Forelimb muscle (tissue), 1 donor: ENCODE data around the gene CDCP2. TPM values are rescaled to one million over a fixed set of nuclear protein-coding genes. Genes with fewer than 3 reads are reported as not detected.
A peak's percentile ranks its signal among the peaks of the same experiment; 100 is the strongest.

Experiments used
- DNase-seq: peaks from one replicate; pipeline ENCODE4 v3.0.0-alpha.2; 2013; ENCODE audit warnings: low read depth
- polyA plus RNA-seq: library from polyadenylated mRNA; unstranded; fragments of 120-200 nt; gene quantifications from one replicate; pipeline ENCODE4 v1.2.1, GENCODE V29; 2013; ENCODE audit not compliant: insufficient read length

Gene CDCP2
- 0.08 TPM for polyA plus RNA-seq

DNA sequence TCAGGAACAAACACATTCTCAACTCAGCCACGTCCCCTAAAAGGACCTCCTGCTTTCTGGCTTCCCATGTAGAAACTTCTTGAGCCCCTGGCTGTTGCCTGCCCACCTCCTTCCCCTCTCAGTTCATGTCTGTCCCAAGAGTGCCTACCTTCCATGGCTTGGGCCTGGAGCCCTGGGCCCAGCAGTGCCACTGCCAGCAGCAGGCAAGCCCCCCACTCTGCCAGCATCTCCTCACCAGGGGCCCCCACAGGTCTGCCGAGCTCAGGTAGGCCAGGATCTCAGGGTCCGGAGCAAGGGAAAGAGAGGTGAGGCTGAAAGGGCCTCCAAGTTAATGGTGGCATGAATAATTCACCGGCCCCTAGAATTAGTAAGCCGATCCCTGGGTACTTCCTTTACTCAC lies at the start of gene CDCP2:
Gene CDCP2 (minus strand): TSS at position 305 of the 400 bp plus-strand sequence. CDS start 78 bp downstream, at position 227.
- DNase-seq, result no peak

DNA sequence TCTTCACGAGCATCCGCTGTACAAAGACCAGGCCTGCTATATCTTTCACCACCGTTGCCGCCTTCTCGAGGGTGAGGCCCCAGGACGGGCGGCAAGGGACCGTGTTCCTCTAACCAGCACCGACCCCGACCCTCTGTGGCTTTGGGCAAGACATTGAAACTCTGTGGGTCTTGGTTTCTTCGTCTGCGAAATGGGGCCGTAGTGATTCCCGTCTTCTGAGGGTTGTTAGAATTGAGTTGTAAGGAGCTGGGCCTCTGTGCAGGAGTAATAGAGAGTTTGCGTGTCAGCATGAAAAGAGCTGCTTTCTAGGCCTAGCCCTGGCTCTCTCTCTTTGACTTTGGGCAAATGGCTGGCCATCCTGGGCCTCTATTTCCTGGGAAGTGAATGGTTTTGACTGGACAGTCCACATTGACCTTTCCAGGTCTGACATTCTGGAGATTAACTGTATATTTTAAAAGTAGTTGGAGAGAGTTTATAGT lies 47.8 kb upstream of the CDCP2 start:
- DNase-seq, result no peak

DNA sequence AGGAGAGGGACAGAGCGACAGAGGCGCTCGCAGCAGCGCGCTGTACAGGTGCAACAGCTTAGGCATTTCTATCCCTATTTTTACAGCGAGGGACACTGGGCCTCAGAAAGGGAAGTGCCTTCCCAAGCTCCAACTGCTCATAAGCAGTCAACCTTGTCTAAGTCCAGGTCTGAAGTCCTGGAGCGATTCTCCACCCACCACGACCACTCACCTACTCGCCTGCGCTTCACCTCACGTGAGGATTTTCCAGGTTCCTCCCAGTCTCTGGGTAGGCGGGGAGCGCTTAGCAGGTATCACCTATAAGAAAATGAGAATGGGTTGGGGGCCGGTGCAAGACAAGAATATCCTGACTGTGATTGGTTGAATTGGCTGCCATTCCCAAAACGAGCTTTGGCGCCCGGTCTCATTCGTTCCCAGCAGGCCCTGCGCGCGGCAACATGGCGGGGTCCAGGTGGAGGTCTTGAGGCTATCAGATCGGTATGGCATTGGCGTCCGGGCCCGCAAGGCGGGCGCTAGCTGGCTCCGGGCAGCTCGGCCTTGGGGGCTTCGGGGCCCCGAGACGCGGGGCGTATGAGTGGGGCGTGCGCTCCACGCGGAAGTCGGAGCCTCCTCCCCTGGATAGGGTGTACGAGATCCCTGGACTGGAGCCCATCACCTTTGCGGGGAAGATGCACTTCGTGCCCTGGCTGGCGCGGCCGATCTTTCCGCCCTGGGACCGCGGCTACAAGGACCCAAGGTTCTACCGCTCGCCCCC lies 47.1 kb upstream of the CDCP2 start, which contains the start of the genes CYB5RL and MRPL37:
Gene CYB5RL (minus strand): TSS at position 266 of the 754 bp plus-strand sequence. CDS start 4,414 bp downstream, outside the sequence.
Gene MRPL37 (plus strand): TSS at position 403 of the 754 bp plus-strand sequence. CDS start 77 bp downstream, at position 480.
- peak; percentile 91 for DNase-seq

DNA sequence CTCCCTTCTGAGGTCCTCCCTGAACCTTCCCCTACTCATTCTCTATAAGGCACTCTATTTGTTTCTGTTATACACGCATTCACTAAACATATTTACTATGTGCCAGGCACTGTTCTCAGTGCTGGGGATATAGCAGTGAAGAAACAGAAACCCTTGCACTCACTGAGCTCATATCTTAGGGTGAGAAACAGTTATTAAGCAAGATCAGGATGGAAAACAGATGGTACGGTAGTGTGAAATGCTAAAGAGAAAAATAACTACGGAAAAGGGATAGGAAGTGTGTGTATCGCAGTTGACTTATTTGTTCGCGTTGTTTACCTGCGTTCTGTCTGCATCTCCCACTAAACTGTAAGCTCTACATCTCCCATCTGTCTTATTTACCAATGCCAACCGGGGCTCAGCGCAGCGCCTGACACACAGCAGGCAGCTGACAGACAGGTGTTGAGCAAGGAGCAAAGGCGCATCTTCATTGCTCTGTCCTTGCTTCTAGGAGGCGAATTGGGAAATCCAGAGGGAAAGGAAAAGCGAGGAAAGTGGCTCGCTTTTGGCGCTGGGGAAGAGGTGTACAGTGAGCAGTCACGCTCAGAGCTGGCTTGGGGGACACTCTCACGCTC lies 46.5 kb upstream of the CDCP2 start:
- DNase-seq, result no peak

DNA sequence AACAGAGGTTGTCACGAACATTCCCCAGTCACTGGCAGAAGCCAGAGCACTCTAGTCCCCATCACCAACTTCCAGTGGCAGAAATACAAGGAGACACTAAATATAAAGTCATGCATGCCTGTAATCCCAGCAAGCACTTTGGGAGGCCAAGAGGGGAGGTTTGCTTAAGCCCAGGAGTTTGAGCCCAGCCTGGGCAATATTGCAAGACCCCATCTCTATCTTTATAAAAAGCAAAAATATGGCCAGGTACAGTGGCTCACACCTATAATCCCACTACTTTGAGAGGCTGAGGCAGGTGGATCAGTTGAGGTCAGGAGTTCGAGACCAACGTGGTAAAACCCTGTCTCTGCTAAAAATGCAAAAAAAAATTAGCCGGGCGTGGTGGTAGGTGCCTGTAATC lies 40.7 kb upstream of the CDCP2 start:
- no peak for DNase-seq

DNA sequence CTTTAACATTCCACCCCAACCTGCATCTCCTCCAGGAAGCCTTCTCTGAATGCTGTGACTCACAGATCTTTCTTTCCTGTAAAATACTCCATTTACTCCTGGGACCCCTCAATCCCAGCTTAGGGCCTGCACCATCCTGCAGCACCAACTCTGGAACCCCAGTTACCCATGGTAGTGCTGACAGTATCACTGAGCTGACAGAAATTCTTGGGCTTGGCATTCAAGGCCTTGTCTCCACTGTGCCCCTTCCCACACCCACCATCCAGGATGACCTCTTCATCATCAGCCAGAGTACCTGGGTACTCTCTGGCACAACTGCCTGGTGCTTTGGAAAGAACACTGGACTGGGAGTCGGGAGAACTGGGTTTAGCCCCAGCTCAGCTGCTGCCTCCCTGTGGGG lies 38.7 kb upstream of the CDCP2 start:
- no peak for DNase-seq

DNA sequence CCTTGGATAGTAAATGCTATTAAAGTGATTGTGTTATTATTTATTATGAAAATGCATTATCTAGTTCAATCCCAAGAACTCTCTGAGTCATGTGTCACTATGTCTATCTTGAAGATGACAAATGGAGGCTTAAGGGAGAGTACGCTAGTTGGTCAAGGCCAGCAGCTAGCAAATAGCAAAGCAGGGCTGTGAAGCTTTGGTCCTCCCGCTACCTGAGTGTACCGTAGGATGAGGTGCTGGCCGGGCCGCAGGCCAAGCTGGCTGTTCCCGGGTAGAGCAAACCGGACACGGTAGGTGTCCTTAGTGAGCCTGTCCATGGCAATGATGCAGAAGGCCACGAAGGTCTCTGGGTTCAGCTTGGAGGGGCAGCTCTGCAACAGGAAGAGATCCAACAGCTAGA lies 37.7 kb upstream of the CDCP2 start:
- DNase-seq, result no peak

DNA sequence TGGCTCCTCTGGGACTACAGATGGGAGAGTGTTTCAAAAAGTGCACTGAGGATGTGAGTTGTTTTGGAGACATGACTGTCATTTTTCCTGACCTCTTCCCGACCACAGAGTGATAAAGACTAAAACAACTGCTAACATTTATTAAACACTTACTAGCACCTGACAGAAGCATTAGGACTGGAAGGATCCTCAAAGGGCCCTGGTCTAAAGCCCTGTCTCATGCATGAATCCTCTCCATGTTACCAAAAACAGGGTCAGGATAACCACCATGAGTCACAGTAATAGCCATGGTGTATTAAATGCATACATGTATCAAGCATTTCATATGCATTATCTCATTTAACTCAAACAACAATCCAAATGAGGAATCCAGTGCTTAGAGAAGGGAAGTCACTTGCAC lies 35.5 kb upstream of the CDCP2 start:
- no peak for DNase-seq

DNA sequence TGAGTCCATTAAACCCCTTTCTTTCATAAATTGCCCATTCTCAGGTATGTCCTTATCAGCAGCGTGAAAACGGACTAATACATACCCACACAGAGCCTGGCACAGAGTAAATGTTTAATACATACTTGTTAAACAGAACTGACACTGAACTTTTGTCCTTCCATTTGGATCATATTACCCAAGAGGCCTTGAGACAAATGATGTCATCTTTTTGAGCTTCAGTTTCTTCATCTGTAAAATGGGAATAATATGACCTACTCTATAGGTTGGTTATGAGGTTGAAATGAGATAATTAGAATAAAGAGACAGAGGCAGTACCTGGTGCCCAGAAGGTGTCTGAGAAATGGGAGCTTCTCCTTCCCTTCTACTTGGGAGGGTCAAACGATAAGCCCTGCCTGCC lies 33.3 kb upstream of the CDCP2 start:
- no peak for DNase-seq

DNA sequence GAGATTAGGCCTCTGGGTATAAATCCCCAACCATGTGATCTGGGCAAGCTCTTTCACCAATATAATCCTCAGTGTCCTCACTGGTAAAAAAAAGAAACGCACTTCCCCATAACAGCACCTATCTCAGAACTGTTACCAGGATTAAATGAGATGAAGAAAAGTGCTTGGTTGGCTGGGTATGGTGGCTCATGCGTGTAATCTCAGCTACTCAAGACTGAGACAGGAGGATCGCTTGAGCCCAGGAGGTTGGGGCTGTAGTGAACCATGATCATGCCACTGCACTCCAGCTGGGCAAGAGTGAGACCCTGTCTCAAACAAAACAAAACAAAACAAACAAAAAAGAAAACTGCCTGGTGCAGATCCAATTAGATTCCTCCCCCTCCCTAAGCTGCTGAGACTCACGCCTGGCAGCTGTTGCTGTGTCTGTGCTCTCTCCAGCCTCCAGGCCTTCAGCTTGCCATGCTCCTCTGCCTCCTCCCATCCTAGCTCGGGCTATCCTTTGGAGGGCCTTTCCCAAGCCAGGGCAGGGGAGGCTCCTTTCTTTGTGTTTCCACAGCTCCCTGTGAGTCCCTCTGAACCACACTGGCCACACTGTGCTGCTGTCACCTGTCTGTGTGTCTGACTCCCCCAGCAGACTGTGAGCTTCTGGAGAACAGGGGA lies 28.0 kb upstream of the CDCP2 start:
- no peak for DNase-seq

DNA sequence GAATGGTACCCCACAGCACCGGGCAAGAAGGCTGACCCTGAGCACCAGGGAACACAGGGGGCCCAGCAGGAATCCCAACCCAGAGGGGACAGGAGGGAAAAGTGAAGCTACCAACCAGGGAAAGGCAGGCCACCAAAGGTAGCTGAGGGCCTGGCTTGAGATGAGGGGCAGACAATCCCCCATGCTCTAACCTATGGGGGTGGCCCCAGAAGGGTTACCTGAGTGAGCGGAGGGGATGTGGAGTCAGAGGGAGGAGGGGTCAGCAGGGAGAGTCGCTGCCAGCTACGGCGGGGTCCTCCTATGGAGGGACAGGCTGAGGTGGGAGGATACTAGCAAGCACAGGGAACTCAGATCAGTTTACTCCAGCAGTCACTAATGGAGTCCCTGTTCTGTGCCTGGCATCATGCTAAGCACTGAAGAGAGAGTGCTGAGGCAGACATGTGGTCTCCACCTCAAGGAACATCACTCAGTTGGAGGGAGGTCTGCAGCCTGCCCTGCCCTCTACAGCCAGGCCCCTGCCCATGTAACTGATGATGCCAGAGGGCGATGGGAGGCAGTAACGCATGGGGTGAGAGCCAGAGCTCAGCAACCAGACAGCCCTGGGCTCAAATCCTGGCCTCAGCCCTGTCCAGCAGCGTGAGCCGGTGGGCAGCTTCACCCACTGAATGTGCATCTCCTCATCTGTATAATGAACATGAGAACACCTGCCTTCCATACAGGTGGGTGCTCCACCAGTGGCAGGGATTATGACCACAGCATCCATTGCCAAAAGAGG lies 25.7 kb upstream of the CDCP2 start:
- no peak for DNase-seq

DNA sequence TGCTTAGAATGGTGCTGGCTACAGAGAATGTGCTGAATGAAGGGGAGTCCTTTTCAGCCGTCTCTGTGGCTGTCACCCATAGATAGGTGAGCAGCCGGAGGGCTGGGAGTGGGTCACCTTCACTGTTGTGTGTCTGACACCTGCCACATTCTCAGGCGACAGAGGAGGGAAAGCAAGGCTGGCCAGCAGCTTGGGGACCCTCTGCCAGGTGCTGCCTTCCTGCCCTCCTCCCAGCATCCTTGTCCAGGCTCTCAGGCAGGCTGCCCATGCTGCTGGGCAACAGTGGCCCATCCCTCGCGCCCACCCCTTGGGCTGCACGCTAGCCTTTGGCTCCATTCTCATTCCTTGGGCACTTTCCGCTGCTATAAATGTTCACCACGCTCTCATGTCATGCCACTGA lies 24.9 kb upstream of the CDCP2 start:
- DNase-seq, result no peak

DNA sequence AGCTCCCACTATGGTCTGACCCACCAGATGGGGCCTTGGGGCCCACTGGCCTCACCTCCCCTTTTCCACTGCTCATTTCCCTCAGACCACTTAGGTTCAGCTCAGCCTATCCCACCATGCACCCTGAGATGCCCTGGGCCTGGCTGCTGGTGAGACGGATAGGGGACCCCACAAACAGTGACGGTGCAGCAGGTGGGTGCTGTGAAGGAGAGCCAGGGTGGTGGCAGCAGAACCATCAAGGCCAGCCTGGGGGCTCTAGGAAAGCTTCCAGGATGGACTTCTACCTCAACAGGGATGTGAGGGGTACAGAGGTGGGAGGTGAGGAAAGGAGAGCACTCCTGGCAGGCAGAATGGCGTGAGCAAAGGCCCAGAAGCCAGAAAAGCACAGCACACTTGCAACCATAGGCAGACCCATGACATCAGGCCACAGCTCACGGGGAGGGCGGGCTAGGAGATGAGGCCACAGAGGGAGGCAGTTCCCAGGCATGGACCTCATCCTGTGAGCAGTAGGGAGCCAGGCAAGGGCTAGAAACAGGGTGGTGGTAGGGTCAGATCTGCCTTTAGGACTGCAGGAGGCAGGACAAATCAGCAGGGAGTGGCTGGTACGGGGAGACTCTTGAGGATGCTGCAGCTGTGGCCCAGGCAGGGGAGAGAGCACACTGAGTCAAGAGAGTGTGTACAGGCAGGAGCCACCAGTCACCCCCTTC lies 24.0 kb upstream of the CDCP2 start:
- DNase-seq, result no peak

DNA sequence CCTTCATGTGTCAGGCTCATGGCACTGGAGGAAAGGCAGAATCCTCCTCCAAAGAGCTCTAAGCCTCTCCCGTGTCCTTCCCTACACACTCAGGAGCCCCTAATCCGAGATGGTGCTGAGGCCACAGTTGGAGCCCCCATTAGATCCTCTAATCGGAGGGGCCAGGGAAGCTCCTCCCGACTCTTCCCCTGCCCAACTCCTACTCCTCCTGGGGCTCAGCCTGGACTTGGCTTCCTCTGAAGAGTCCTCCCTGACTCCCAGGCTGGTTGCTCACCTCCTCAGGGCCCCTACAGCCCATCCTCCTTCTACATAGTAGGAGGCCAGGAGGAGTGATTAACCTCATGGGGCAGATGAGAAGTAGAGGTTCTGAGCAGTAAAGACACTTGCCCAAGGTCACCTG lies 21.3 kb upstream of the CDCP2 start:
- no peak for DNase-seq

DNA sequence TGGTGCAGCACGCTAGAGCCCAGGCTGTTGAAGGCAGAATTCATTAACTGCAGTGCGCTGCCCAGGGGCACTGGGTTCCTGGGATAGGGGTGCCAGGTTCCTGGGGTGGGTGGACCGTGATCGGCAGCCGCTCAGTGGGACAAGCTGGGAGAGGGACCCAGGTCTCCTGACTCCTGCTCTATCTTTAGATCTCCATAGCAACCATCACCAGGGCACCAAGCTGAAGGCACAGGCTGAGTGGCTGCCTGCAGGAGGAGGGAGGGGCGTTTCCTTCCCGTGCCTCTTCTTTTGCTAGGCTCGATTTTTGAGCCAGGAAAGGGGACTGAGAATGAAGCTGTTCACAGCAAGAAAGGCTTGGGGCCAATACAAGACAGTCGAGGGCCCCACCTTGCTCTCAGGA lies 20.9 kb upstream of the CDCP2 start:
- no peak for DNase-seq

DNA sequence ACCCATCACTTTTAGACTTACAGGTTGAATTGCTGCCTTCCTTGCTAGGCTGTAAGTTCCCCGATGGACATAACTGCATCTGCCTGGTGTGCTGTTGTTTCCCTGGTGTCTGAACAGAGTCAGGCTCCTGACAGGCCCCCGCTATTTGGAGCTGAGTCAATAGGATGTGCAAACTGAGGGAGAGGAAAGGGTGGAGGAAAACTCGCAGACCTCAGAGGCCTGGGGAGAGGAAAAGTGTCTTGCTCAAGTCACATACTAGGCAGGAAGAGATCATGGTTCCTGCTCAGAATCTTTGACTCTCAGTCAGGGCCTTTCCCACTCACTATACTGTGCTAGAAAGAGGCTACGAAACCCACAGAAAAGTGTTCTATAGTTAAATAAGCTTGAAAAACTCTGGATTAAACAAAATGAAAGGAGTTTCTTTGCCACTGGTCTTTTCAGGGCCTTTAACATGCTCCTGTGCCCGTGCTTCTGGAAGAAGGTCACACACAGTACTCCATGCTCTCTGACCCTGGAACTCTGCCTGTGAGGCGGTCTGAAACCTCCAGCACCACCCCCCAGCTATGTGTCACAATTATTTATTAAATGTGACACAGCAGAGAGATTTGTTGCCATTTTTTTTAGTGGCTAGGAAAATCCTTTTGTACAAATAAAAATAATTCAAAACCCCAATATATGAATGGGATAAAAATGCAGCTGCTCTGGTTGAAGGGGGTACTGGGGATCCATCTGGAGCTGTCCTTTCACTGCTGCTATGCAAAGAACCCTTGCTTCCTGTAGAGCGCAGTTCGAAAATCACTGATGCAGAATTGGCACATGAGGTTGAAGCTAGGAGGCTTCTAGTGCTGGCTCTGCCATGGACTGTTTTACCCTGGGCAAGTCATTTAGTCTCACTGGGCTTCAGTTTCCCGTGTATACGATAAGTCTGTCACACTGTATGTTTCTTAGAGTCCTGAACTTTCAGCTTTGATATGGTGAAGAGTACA lies 20.1 kb upstream of the CDCP2 start:
- DNase-seq, result no peak

DNA sequence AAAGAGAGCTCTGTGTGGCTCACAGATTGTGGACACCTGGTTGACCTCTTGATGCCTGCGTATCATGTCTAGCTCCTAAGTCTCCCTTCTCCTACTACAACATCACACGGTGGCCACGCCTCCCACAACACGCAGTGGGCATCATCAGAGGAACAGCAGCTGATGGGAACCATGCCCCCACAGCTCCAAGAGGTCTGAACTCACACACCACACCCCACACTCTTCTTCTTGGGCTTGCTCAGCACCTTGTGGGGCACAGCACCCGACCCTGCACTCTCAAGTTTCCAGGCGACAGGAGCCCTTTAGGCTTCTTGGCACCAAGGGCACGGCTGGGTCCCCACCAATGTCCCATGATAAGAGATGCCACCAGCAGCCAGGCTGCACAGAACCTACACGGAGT lies 18.8 kb upstream of the CDCP2 start:
- no peak for DNase-seq

DNA sequence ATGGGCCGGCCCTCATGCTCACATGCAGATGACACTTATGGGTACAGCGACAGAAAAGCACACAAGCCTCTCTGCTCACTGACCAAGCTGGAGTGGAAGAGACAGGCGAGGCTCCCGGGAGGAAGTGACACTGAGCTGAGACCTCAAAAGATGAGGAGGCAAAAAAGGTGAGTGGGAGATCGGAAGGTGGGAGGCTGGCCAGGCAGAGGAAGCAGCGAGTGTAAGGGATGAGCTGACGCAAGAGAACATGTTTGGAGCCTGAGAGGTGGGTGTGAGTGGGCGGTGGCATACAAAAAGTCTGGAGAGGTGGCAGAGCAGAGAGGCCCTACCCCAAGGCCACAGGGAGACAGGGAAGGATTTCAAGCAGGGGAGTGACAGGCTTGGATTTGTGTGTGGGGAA lies 18.2 kb upstream of the CDCP2 start:
- DNase-seq, result no peak

DNA sequence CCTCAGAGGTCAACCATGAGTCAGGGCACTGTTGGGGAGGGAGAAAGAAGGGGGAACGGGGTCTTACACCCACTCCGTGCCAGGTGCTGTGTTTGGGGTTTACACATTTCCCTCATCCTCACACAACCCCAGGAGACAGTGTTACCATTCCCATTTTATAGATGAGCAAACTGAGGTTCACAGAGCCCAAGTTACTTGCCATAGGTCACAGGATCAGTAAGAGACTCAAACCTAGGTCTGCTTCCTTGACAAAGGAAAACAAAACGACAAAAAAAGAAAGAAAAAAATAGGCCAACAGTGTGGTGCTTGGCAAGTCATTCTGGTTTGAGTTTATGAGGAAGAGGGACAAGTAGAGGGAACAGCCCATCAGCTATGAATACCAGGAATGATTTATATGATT lies 16.3 kb upstream of the CDCP2 start:
- no peak for DNase-seq
